HG03575 (cell line): ENCODE measurements around the gene CILP.
"Not testable (repeated sequence)": the region's sequence is repeated elsewhere in the genome, so short reads cannot be mapped to it uniquely, and the experiment has no call there.

Experiments used
- ATAC-seq: cut with Tn5 transposase; IDR thresholded peaks from one replicate; pipeline ENCODE4 v1.9.1; 2021; ENCODE audit not compliant: unreplicated experiment, insufficient number of reproducible peaks, low FRiP score; ENCODE audit errors: extremely low read depth

CILP gene

GRCh38 chr15:65198571-65198970 is 12.7 kb downstream of the CILP start:
- ATAC-seq = no peak

GRCh38 chr15:65197337-65197645 is 14.0 kb downstream of the CILP start:
- no peak for ATAC-seq

- ATAC-seq = no peak
Observed at GRCh38 chr15:65196637-65197336, 14.5 kb downstream of the CILP start.

- ATAC-seq = no peak
Observed at GRCh38 chr15:65195548-65195923, 15.7 kb downstream of the CILP start.

GRCh38 chr15:65194826-65195547 is 16.3 kb downstream of the CILP start:
- no peak for ATAC-seq

- ATAC-seq = no peak
Observed at GRCh38 chr15:65192016-65192415, 19.3 kb downstream of the CILP start.

GRCh38 chr15:65189102-65189740 is 22.1 kb downstream of the CILP start:
- no peak for ATAC-seq

- not testable (repeated sequence) for ATAC-seq
Observed at GRCh38 chr15:65188472-65188871, 22.8 kb downstream of the CILP start.

- peak; percentile 36 for ATAC-seq
Observed at GRCh38 chr15:65184868-65185717, 26.2 kb downstream of the CILP start, which contains the start of gene CLPX. TSS of gene CLPX (minus strand) at chr15:65185342. CDS start at chr15:65185153, 189 bp downstream.

- no peak for ATAC-seq
Observed at GRCh38 chr15:65184305-65184867, 26.9 kb downstream of the CILP start.

GRCh38 chr15:65183865-65184159 is 27.5 kb downstream of the CILP start:
- no peak for ATAC-seq

GRCh38 chr15:65182538-65182937 is 28.7 kb downstream of the CILP start:
- no peak for ATAC-seq

GRCh38 chr15:65181582-65182353 is 29.5 kb downstream of the CILP start:
- not testable (repeated sequence) for ATAC-seq

GRCh38 chr15:65180167-65180566 is 31.1 kb downstream of the CILP start:
- no peak for ATAC-seq

- no peak for ATAC-seq
Observed at GRCh38 chr15:65177901-65178300, 33.4 kb downstream of the CILP start.

- ATAC-seq = no peak
Observed at GRCh38 chr15:65176056-65176455, 35.2 kb downstream of the CILP start.

- ATAC-seq = no peak
Observed at GRCh38 chr15:65175511-65175910, 35.8 kb downstream of the CILP start.

- ATAC-seq = no peak
Observed at GRCh38 chr15:65174509-65174908, 36.8 kb downstream of the CILP start.

GRCh38 chr15:65172531-65172930 is 38.7 kb downstream of the CILP start:
- no peak for ATAC-seq
